T-helper 2 cell treated with Interferon-gamma antibody and Interleukin-4, amounts not matched to agents 5 μg/mL and 100 μg/mL, for 36 hours (primary cell): ENCODE results near the gene BCAS3.
A peak's percentile ranks its signal among the peaks of the same experiment; 100 is the strongest.

Experiments
- DNase-seq: peaks from one replicate; pipeline ENCODE4 v3.0.0; 2021; ENCODE audit warnings: low spot score
- H3K27ac Mint-ChIP-seq: one replicate; pipeline ENCODE4 v1.8.0; 2021; ENCODE audit warnings: mild to moderate bottlenecking, mixed read lengths
- H3K27me3 Mint-ChIP-seq: one replicate; pipeline ENCODE4 v1.8.0; 2021; ENCODE audit warnings: low read depth, mixed read lengths
- H3K36me3 Mint-ChIP-seq: one replicate; pipeline ENCODE4 v1.8.0; 2021; ENCODE audit warnings: low read depth, mixed read lengths
- H3K4me1 Mint-ChIP-seq: one replicate; pipeline ENCODE4 v1.8.0; 2021; ENCODE audit warnings: low read depth, mixed read lengths
- H3K4me3 Mint-ChIP-seq: one replicate; pipeline ENCODE4 v1.8.0; 2022; ENCODE audit warnings: mild to moderate bottlenecking, moderate library complexity, mixed read lengths
- H3K9me3 Mint-ChIP-seq: one replicate; pipeline ENCODE4 v1.8.0; 2021; ENCODE audit warnings: mixed read lengths

BCAS3 gene

DNA sequence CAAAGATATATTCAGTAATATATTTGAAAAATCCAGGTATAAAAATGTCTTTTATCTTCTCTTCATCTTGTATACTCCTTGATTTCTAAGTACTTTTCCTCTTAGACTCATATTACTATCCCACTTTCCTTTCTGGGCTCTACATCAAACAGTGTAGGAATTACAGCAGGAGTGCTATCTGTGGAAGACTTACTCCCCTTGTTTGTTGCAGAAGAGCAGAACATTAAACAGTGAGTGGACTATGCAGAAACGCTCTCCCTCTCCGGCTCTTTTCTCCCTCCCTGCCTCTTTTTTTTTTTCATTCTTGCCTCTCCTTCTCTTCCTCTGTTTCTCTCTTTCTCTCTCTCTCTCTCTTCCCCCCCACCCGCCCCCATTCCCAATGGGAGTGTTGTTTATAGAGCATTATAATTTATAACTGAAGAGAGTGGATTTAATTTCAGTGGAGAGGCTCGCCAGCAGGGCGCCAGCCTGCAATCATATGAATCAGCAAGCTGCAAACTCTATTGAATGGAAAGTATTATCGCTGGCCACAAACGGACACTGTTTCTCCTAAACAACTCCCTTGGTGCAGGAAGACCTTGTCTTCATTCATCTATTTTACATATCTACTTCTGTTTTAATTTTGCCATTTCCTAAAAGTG, 479.7 kb downstream of the BCAS3 start:
- Mint-ChIP-seq H3K4me1 (peaks cover 14% of the 10 kb centered on the region), H3K9me3 (no peaks in the 10 kb centered on the region), H3K4me3 (no peak overlapping the region), H3K27me3 (peaks cover 6% of the 10 kb centered on the region), H3K36me3 (peaks cover 1% of the 10 kb centered on the region), H3K27ac (no peak overlapping the region)
- DNase-seq, result no peak

DNA sequence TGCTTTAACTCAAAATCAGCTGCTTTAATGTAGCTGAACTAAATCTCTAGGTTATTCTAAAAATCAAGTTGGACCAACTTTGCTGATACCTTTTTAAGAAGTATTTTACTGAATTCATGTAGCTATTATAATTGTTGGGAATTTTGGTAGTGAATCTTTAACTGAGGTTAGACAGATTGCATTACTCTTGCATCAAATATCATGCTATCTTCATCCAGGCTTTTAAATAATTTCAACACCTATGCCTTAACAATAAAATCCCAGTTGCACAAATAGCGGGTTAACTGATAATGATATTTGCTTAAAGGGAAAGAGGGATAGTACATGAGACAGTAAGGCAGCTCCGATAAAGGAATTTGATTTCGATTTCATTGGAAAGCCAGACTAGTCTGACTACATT, 480.7 kb downstream of the BCAS3 start:
- Mint-ChIP-seq H3K27ac (no peak overlapping the region), H3K27me3 (peaks cover 6% of the 10 kb centered on the region)
- no peak for DNase-seq

GRCh38 chr17:61159221-61159814, 481.7 kb downstream of the BCAS3 start:
- Mint-ChIP-seq H3K27me3 (no peaks in the 10 kb centered on the region), H3K4me3 (no peak overlapping the region), H3K36me3 (peaks cover 1% of the 10 kb centered on the region), H3K27ac (no peak overlapping the region), H3K4me1 (peaks cover 14% of the 10 kb centered on the region), H3K9me3 (peaks cover 2% of the 10 kb centered on the region)
- DNase-seq, result no peak

More for the DNA sequence above, 480.7 kb downstream of the BCAS3 start:
- no peaks in the 10 kb centered on the region for H3K9me3 Mint-ChIP-seq
- peaks cover 14% of the 10 kb centered on the region for H3K4me1 Mint-ChIP-seq
- no peak overlapping the region for H3K4me3 Mint-ChIP-seq
- H3K36me3 Mint-ChIP-seq, result peaks cover 1% of the 10 kb centered on the region

DNA sequence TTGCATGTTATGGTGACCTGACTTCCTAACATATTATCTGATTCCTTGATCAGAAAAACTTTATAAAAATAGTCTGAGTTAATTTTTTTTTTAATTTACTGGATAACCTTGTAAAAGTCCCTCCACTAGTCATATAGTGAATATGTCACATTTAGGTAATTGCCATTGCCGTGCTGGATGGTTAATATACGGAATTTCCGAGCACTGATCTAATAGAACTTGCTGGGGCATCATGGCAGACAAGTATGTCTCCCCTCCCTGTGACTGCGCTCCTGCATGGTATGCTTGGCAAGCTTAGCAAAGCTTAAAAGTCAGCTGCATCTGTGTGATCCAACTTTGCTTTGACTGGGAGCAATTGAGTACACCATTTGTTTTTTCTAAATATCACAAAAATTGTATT, 482.6 kb downstream of the BCAS3 start:
- H3K36me3 Mint-ChIP-seq, result peaks cover 4% of the 10 kb centered on the region
- H3K4me3 Mint-ChIP-seq, result no peak overlapping the region
- no peak for DNase-seq
- peaks cover 10% of the 10 kb centered on the region for H3K9me3 Mint-ChIP-seq
- H3K27me3 Mint-ChIP-seq, result peaks cover 2% of the 10 kb centered on the region
- H3K27ac Mint-ChIP-seq, result no peak overlapping the region
- peaks cover 14% of the 10 kb centered on the region for H3K4me1 Mint-ChIP-seq

DNA sequence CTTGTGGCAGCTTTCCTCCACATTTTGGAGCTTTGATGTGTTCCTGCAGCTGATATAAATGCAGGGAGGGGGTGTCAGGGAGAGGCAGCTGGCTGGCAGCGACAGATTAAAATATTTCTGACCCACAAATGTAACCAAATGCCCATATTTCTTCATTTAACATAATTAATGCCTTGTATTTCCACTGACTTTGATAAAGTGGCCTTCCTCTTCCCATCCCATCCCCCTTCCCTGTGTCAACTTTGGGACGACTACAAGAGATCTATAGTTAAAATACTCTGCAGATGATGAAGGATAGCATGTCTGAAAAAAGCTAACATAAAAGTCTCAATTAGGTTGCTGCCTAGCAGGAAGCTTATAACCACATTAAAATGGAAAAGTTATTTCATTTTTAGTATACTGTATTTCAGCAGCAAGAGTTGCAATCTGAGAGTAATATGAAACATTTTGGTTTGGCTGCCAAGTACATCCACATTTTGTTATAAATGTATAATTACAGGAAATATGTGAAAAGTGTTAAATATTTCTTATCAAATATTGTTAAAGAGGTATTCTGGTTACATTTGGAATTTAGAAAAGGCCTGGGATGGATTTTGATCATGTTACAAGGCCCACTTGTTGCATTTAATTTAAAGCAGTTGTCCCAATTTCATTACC, 483.3 kb downstream of the BCAS3 start:
- DNase-seq, result no peak
- peak overlapping the region; percentile 38 for H3K4me3 Mint-ChIP-seq
- no peak overlapping the region for H3K27ac Mint-ChIP-seq
- peaks cover 2% of the 10 kb centered on the region for H3K27me3 Mint-ChIP-seq
- peaks cover 14% of the 10 kb centered on the region for H3K4me1 Mint-ChIP-seq
- H3K36me3 Mint-ChIP-seq, result peaks cover 4% of the 10 kb centered on the region
- peaks cover 10% of the 10 kb centered on the region for H3K9me3 Mint-ChIP-seq

- Mint-ChIP-seq H3K27me3 (peaks cover 2% of the 10 kb centered on the region), H3K4me1 (peaks cover 14% of the 10 kb centered on the region), H3K4me3 (no peak overlapping the region), H3K27ac (no peak overlapping the region), H3K36me3 (peaks cover 4% of the 10 kb centered on the region), H3K9me3 (peaks cover 10% of the 10 kb centered on the region)
- DNase-seq, result no peak
These were observed 484.0 kb downstream of the BCAS3 start for GRCh38 chr17:61161615-61162134.

DNA sequence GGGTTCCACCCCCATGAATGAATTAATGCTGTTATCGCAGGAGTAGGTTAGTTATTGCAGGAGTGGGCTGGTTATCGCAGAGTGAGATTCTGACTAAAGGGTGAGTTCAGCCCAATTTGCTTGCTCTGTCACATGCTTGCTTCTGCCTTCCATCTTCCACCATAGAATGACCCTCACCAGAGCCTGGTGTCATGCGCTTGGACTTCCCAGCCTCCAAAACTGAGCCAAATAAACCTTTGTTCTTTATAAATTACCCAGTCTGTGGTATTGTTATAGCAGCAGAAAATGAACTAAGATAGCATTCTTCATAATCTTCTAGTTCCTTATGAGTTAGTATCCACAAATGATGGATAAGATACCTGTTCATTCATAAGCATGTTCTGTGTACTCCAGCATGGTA, 486.9 kb downstream of the BCAS3 start:
- DNase-seq, result no peak
- peaks cover 4% of the 10 kb centered on the region for H3K36me3 Mint-ChIP-seq
- peaks cover 2% of the 10 kb centered on the region for H3K27me3 Mint-ChIP-seq
- H3K4me1 Mint-ChIP-seq, result peaks cover 17% of the 10 kb centered on the region
- no peak overlapping the region for H3K4me3 Mint-ChIP-seq
- H3K27ac Mint-ChIP-seq, result no peak overlapping the region
- peaks cover 10% of the 10 kb centered on the region for H3K9me3 Mint-ChIP-seq

GRCh38 chr17:61167075-61167474, 489.4 kb downstream of the BCAS3 start:
- no peak overlapping the region for H3K27ac Mint-ChIP-seq
- DNase-seq, result no peak
- H3K4me1 Mint-ChIP-seq, result peaks cover 8% of the 10 kb centered on the region
- H3K27me3 Mint-ChIP-seq, result peaks cover 2% of the 10 kb centered on the region
- peaks cover 2% of the 10 kb centered on the region for H3K36me3 Mint-ChIP-seq
- peaks cover 10% of the 10 kb centered on the region for H3K9me3 Mint-ChIP-seq
- no peak overlapping the region for H3K4me3 Mint-ChIP-seq

GRCh38 chr17:61168506-61168905, 490.9 kb downstream of the BCAS3 start:
- no peak for DNase-seq
- Mint-ChIP-seq H3K4me1 (peaks cover 7% of the 10 kb centered on the region), H3K9me3 (peaks cover 10% of the 10 kb centered on the region), H3K36me3 (peaks cover 2% of the 10 kb centered on the region), H3K4me3 (no peak overlapping the region), H3K27me3 (peaks cover 2% of the 10 kb centered on the region), H3K27ac (no peak overlapping the region)

GRCh38 chr17:61174310-61174709, 496.7 kb downstream of the BCAS3 start:
- Mint-ChIP-seq H3K36me3 (no peaks in the 10 kb centered on the region), H3K27ac (no peak overlapping the region), H3K4me3 (no peak overlapping the region), H3K27me3 (no peaks in the 10 kb centered on the region), H3K4me1 (peaks cover 6% of the 10 kb centered on the region), H3K9me3 (peaks cover 3% of the 10 kb centered on the region)
- no peak for DNase-seq

DNA sequence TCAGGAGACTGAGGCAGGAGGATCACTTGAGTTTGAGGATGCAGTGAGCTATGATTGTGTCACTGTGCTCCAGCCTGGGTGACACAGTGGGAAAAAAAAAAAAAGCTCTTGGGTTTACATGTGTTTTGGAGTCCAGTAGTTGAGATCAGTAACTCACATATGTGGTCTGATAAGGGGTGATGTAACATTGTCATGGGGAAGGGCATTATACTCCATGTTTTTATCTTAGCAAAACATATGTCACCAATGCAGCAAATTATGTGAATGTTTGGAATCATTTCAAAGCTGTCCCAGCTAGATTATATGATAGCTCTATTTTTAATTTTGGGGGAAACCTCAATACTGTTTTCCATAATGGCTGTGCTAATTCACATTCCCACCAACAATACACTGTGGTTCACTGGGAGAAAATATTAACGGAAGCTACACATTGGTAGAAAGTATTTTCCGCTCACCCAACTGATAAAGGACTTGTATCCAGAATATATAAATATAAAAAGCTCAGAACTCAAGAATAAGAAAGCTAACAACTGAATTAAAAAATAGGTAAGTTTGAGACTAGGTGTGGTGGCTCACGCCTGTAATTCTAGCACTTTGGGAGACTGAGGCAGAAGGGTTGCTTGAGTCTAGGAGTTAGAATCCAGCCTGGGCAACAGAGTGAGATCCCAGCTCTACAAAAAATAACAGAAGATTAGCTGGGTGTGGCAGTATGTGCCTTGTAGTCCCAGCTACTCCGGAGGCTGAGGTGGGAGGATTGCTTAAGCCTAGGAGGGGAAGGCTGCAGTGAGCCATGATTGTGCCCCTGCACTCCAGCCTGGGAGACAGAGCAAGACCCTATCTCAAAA, 497.9 kb downstream of the BCAS3 start:
- no peaks in the 10 kb centered on the region for H3K27me3 Mint-ChIP-seq
- DNase-seq, result no peak
- H3K4me1 Mint-ChIP-seq, result peaks cover 6% of the 10 kb centered on the region
- no peak overlapping the region for H3K27ac Mint-ChIP-seq
- H3K9me3 Mint-ChIP-seq, result peaks cover 3% of the 10 kb centered on the region
- no peak overlapping the region for H3K4me3 Mint-ChIP-seq
- no peaks in the 10 kb centered on the region for H3K36me3 Mint-ChIP-seq

GRCh38 chr17:61177351-61177750, 499.7 kb downstream of the BCAS3 start:
- peaks cover 6% of the 10 kb centered on the region for H3K4me1 Mint-ChIP-seq
- DNase-seq, result no peak
- H3K36me3 Mint-ChIP-seq, result no peaks in the 10 kb centered on the region
- H3K27me3 Mint-ChIP-seq, result no peaks in the 10 kb centered on the region
- H3K9me3 Mint-ChIP-seq, result peaks cover 3% of the 10 kb centered on the region
- no peak overlapping the region for H3K4me3 Mint-ChIP-seq
- no peak overlapping the region for H3K27ac Mint-ChIP-seq

GRCh38 chr17:61178284-61178683, 500.6 kb downstream of the BCAS3 start:
- H3K36me3 Mint-ChIP-seq, result no peaks in the 10 kb centered on the region
- DNase-seq, result no peak

More at GRCh38 chr17:61178284-61178683, 500.6 kb downstream of the BCAS3 start:
- Mint-ChIP-seq H3K27ac (no peak overlapping the region), H3K9me3 (peaks cover 3% of the 10 kb centered on the region), H3K4me1 (peaks cover 6% of the 10 kb centered on the region), H3K27me3 (no peaks in the 10 kb centered on the region), H3K4me3 (no peak overlapping the region)
